ENCODE measurements around the gene SENP1. TPM values are rescaled to one million over a fixed set of nuclear protein-coding genes. Genes with fewer than 3 reads are reported as not detected.
A peak's percentile ranks its signal among the peaks of the same experiment; 100 is the strongest.

The SENP1 gene
- total RNA-seq, 1 donor from 2014 or later, result 38.4 TPM

- H3K27me3 Mint-ChIP-seq, result no peaks in the 10 kb centered on the region
- peak overlapping the region; percentile 37 for H3K4me3 Mint-ChIP-seq (ENCODE audit: low read depth)
- no peaks in the 10 kb centered on the region for H3K36me3 Mint-ChIP-seq (ENCODE audit: insufficient read depth)
- H3K4me1 Mint-ChIP-seq (ENCODE audit: low read depth), result peaks cover 47% of the 10 kb centered on the region
- H3K27ac Mint-ChIP-seq, result peak overlapping the region; percentile 81
- no peak for TF ChIP-seq CTCF (IDR thresholded peaks at IDR 0.05; ENCODE audit: unreplicated experiment)
- DNase-seq (ENCODE audit: low spot score, unreplicated experiment), result peak; percentile 58
- H3K9me3 Mint-ChIP-seq (ENCODE audit: low read depth), result no peaks in the 10 kb centered on the region
These were observed 68.5 kb downstream of the SENP1 start for GRCh38 chr12:48037267-48037915.

- Mint-ChIP-seq H3K27me3 (no peaks in the 10 kb centered on the region), H3K36me3 (ENCODE audit: insufficient read depth) (no peaks in the 10 kb centered on the region), H3K4me3 (ENCODE audit: low read depth) (no peak overlapping the region), H3K4me1 (ENCODE audit: low read depth) (peaks cover 47% of the 10 kb centered on the region), H3K9me3 (ENCODE audit: low read depth) (no peaks in the 10 kb centered on the region), H3K27ac (peak overlapping the region; percentile 81)
- TF ChIP-seq CTCF (IDR thresholded peaks at IDR 0.05; ENCODE audit: unreplicated experiment), result no peak
- DNase-seq (ENCODE audit: low spot score, unreplicated experiment), result no peak
These were observed 69.1 kb downstream of the SENP1 start for GRCh38 chr12:48036818-48037217.

- no peak for DNase-seq (ENCODE audit: low spot score, unreplicated experiment)
- no peak overlapping the region for H3K4me3 Mint-ChIP-seq (ENCODE audit: low read depth)
- H3K27me3 Mint-ChIP-seq, result no peaks in the 10 kb centered on the region
- H3K9me3 Mint-ChIP-seq (ENCODE audit: low read depth), result no peaks in the 10 kb centered on the region
- no peaks in the 10 kb centered on the region for H3K36me3 Mint-ChIP-seq (ENCODE audit: insufficient read depth)
- peaks cover 39% of the 10 kb centered on the region for H3K4me1 Mint-ChIP-seq (ENCODE audit: low read depth)
- no peak for TF ChIP-seq CTCF (IDR thresholded peaks at IDR 0.05; ENCODE audit: unreplicated experiment)
- H3K27ac Mint-ChIP-seq, result peak overlapping the region; percentile 78
These were observed 70.8 kb downstream of the SENP1 start for GRCh38 chr12:48034835-48035805.

- Mint-ChIP-seq H3K36me3 (ENCODE audit: insufficient read depth) (no peaks in the 10 kb centered on the region), H3K9me3 (ENCODE audit: low read depth) (no peaks in the 10 kb centered on the region), H3K27ac (no peak overlapping the region), H3K27me3 (no peaks in the 10 kb centered on the region), H3K4me1 (ENCODE audit: low read depth) (peaks cover 41% of the 10 kb centered on the region), H3K4me3 (ENCODE audit: low read depth) (no peak overlapping the region)
- DNase-seq (ENCODE audit: low spot score, unreplicated experiment), result no peak
- no peak for TF ChIP-seq CTCF (IDR thresholded peaks at IDR 0.05; ENCODE audit: unreplicated experiment)
These were observed 72.4 kb downstream of the SENP1 start for GRCh38 chr12:48033451-48033850.

- no peak for DNase-seq (ENCODE audit: low spot score, unreplicated experiment)
These were observed 73.3 kb downstream of the SENP1 start for GRCh38 chr12:48032597-48032996.

More at GRCh38 chr12:48032597-48032996, 73.3 kb downstream of the SENP1 start:
- H3K4me1 Mint-ChIP-seq (ENCODE audit: low read depth), result peaks cover 45% of the 10 kb centered on the region
- H3K36me3 Mint-ChIP-seq (ENCODE audit: insufficient read depth), result no peaks in the 10 kb centered on the region
- no peak for TF ChIP-seq CTCF (IDR thresholded peaks at IDR 0.05; ENCODE audit: unreplicated experiment)
- H3K27me3 Mint-ChIP-seq, result no peaks in the 10 kb centered on the region
- H3K27ac Mint-ChIP-seq, result no peak overlapping the region
- H3K9me3 Mint-ChIP-seq (ENCODE audit: low read depth), result no peaks in the 10 kb centered on the region
- no peak overlapping the region for H3K4me3 Mint-ChIP-seq (ENCODE audit: low read depth)

Data from progenitor cell of endocrine pancreas (in vitro differentiated cells).